HG03520 (cell line): ENCODE results near the gene MBTPS1.

Source experiments
- ATAC-seq: cut with Tn5 transposase; IDR thresholded peaks from one replicate; pipeline ENCODE4 v1.9.1; 2021; ENCODE audit warnings: mild to moderate bottlenecking, moderate library complexity; ENCODE audit not compliant: unreplicated experiment

MBTPS1 gene

DNA sequence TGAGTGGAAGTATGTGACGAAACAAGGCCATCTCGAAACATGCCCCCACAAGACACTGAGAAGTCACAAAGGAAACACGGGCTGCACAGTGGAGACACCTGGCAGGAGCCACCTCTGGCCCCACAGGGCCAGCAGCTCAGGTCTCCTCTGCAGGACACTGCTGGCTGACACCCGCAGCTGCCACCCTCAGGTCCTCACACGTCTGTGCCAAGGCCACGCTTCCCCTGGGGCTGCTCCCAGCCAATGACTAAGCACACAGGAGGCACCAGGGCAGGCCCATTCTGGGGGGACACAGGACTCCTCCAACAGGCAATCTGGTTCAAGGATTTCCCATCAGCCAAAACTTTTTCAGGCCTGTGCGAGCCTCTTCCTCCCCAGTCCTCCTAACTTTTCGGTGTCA lies 36.4 kb downstream of the MBTPS1 start:
- ATAC-seq = no peak

DNA sequence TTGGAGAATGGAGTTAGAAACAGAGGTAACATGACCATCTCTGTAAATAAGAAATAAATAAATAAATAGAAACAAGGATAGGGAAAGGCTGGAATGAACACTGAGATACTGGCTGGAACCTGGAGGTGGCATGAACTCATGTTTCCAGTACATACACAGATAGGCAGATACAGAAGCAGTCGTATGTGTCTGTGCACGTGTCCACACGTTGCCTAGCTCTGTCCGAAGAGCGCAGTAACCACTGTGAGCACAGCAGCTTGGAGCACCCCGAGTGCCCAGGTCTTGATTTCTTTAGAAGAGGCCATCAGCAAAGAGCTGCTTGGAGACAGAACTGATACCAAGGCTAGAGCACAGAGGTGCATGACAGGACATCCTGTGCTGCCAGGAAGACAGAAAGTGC lies 37.1 kb downstream of the MBTPS1 start:
- no peak for ATAC-seq

DNA sequence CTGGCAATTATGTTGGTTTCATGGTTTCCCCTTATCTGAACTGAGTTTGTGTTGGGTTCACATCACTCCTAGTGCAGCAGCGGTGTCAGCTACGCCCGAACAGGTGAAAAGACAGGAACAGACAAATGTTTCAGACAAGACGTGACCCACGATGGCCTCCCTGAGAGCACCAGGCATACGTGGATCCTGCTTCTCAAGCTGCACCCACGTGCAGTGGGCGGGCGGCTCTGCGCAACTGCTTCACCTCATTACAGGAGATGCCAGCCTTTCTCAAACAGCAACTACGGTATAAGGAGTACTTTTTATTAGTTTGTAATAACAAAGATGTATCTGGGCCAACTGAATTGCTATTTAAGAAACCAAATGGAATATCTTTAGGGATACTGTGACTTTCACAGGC lies 41.4 kb downstream of the MBTPS1 start:
- no peak for ATAC-seq

DNA sequence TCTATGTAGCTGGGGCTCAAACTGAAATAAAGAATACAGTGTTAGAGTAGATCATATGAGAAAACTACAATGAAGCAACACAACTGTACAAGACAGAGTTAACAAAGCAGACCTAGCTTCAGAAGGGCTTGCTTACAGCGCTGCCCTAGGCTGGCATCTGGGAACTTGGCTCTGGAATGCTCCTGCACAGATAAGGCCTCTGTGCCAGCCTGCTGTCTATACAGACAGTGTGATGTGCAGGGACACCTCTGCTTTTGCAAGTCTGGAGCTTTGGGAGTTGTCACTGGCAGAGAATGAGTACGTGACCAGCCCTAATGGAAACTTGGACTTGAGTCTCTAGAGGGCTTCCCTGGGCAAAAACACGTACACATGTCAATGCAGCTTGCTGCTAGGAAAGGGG lies 42.0 kb downstream of the MBTPS1 start:
- no peak for ATAC-seq

DNA sequence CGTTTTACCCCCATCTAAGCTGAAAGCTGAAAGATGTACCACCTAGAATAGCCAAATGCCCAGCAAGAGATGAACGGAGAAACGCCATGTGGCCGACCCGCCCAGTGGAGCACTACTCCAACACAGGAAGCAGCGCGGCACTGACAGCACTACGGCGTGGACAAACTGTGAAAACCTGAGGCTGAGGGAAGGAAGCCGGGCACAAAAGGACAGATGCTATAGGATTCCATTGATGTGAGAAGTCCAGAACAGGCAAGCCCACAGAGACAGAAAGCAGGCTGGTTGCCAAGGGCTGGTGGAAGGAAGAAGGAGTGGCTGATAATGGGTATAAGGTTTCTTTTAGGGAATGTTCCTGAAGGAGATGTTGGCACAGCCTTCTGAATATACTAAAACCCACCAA lies 44.7 kb downstream of the MBTPS1 start:
- no peak for ATAC-seq

DNA sequence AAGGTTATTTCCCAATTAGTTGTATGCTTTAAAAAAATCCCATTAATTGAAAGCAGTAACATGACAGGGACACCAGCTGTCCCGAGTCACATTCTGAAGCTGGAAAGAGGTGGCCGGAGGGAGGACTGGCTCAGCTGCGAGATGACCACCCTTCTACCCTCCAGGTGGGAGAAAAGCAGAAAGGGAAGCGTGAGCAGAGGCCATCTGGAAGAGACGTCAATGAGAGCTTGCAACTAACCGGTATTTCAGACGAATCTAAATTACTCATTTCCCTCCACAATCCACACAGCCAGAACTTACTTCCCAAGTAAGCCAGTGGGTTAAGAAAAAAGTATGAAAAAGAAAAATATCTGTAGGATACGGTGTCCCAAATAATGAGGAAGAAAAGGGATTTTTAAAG lies 45.6 kb downstream of the MBTPS1 start:
- no peak for ATAC-seq

DNA sequence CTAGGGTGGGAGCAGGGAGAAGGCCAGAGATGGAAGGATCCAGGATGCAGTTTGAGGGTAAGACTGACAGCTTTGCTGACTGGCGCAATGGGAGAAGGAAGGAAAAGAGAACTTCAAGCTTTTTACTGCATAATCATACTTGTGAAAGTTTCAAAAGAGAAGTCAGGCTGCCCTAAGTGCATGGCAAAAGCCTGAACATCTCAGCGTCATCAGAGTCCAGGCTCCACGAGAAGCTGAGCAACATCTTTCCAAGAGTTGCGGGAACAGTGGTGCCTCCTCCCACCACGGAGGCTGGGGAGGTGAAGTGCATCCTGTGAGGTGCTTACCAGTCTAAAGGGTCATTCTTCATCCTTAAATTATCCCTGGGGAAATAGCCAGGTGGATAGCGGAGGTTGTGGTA lies 47.2 kb downstream of the MBTPS1 start:
- no peak for ATAC-seq

DNA sequence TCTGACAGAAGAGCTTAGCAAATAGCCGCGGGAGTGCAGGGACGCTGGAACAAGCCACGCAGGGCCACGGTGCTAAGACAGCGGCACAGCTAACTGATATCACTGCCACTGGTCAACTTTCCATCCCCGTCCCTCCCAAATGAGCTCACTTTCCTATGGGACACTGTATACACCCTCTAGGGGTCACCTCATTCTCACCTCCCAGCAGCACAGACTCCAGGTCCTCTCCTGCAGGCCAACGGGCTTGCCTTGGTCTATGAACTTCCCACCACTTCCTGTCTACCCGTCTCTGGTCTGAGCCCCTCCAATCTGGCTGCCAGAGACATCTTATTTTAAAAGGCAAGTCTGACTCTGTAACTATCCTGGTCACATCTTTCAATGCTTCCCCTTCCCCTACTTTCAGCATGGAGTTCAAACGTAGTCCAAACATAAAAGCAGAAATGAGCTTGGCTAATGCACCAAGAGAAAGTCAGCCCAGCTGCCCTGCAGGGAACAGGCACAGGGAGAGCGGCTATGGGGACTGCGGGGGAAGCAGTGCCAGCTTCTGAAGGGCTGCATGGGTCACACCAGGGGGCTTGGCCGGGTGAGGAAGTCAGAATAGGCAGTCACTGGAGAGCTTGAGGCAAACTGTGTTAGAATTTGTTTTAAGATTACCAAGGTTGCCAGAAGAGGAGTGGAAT lies 47.8 kb downstream of the MBTPS1 start:
- ATAC-seq = no peak

DNA sequence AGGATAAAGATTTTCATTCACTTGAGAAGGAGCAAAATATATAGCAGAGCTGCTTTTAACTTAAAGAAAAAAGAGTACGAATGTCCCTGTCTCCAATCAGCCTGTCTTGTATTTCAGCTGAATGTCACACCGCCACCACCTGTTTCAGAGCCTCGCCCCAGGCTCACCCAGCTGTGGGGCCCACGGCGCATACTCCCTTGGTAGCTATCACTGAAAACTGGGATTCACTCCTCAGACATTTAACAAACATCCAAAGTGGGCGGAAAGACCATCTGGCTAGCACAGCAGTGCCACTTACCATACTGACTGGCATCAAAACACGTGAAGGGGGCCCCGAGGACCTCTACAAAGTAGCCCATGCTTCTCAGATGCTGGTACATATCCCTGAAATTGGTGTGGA lies 48.7 kb downstream of the MBTPS1 start:
- ATAC-seq = no peak

DNA sequence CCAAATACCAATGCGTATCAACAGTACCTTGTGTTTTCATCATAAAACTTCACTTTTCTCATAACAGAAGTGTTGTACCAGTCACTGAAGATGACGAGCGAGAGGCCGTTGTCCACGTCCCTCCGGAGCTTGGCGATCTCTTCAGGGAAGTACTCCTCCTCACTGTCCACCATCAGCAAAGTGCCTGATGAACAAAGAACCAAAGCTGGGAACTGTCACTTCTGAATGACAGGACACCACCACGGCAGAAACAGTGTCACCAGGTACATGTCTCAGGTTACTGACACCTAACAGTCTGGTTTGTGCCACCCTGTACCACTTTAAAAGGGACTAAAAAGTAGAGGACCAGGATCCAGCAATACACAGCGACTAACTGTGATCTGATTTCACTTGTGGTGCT lies 49.1 kb downstream of the MBTPS1 start:
- no peak for ATAC-seq

DNA sequence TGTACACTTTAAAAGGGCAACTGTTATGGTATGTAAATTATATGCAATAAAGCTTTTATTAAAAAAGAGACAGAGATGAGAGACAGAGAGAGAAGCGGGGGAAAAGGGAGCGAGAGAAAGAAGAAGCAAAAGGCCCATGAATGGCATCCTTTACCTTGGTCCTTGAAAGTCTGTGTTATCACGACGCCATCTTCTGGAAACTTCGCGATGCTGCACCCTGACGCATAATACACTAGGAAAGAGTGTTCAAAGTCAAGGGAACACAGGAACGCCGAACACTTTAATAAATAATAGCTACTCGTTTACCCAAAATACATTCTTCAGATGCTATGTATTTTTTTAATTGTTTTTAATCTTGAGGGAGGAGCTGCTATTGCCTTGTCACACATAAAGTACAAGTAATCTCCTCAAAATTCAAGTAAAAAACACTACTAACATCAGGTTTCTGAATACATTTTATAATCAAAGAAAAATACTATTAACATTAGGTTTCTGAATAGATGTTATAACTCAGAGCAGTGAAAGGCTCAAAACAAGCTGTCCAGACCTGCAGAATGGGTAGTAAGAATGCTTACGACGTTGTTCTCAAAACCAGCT lies 51.1 kb downstream of the MBTPS1 start:
- ATAC-seq = no peak

DNA sequence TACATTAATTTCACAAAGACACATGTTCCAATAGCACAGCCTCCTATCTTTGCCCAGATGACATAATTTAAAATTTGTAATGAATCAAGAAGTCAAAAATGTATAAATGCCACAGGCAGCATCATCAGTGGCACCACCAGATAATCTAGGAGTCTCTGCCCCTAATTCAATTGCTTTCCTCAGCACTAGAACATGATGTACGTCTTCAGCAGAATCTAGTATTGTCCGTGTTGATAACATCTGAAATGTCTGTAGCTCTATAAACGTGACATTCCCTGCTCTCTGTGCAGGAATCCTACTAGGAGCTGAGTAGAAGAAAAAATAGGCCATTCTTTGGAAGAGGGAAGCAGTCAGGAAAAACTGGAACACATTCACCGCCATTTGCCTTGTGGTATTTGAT lies 52.8 kb downstream of the MBTPS1 start:
- no peak for ATAC-seq

DNA sequence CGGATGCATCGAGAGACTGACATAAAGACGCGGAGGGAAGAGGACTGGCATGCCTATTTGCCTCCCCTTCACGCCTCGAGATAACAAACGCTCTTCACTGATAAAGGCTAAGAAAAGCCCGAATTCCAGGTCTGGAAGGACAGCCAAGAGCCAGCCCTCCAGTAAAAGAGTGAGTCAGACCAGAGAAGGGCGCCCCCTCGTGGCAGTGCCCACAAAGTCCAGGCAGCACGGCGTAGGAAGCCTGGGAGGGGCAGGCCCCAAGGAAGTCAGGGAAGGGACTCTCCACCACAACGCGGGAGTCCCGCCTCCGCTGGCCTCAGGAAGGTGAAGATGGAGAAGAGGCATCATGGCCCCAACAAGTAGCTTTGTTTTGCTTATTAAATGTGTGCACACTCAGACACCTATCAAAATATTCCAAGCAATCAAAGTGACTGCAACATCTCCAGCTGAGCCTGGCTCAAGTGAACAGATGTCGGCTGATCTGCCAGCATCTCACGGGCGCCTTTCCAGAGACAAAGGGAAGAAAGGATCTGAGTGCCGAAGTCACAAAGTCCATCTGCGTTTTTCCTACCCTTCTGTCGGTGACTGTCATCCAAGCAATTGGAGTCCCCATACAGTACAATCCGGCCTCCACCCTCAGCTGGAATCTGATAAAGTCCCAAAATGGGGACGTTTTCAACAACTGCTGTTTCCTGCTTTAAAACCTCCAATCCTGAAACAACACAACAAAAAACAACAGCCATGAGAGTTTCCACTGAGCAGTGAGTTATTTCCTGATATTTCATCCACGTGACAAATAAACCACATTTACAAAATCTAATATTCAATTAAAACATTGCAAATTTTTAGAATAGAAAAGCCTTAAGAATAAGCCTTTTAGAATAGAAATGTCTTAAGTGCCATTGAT lies 53.8 kb downstream of the MBTPS1 start:
- no peak for ATAC-seq

DNA sequence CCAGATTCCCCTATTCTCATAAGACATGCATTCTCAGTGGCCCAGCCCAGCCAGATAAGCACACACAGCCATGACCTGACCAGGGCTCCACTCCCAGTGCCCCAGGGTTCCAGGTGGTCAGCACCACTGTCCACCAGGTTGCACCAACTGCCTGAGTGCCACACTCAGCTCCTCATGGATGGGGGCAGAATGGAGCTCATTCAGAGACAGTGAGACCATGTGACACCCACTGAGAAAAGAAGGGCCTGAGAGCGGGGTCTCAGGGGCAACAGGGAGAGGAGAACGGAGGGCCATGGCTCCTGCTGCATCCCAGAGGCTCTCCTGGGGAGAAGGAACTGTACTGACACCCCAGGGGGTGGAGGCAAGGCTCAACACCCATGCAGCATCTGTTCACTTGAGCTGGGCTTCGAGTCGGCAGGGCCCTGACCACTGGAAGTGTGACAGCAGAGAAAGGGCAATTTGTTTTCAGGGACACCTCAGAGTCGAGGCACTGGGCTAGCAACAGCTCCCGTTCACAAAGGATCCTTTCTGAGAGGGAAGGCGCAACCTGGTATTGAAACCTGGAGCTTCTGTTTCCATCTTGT lies 55.4 kb downstream of the MBTPS1 start:
- ATAC-seq = no peak

DNA sequence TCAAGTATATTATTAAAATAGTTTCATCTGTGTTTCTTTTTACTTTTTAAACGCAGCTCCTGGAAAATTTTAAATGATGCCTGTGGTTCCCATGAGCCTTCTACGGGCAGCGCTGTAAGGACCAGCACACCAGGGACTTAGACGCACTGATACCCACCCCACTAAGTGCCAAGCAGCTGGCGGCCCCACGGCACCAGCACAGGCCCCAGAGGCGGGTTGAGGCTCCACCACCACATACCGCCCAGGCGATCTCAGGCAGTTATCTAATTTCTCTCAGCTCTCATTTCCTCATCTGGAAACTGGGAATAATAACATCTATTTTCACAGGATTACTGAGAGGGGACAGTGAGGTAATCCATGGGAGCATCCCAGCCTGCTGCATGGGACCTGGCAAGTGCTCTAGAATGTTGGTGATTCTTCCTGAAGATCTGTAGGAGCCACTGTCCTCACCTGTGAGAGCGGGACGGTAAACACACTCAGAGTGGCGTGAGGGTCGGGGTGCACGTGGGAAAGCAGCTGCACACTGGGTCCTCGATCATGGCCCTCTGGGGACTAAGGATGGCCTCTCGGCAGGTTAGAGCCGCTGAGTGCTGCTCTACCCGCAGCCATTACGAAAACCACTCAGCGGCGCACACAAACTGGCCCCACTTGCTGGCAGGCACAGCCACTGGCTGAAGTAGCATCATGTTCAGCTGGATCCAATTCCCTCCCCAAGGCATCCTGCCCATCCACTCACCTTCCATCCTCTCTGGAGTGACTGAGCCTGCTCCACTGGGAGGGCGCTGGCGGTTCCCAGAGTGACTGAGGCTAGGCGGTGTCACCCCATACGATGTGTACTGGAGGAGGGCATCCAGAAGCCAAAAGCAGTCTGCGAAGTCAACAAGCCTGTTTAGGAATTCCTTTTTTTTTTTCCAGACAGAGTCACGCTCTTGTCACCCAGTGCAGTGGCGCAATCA lies 56.5 kb downstream of the MBTPS1 start:
- ATAC-seq = no peak

DNA sequence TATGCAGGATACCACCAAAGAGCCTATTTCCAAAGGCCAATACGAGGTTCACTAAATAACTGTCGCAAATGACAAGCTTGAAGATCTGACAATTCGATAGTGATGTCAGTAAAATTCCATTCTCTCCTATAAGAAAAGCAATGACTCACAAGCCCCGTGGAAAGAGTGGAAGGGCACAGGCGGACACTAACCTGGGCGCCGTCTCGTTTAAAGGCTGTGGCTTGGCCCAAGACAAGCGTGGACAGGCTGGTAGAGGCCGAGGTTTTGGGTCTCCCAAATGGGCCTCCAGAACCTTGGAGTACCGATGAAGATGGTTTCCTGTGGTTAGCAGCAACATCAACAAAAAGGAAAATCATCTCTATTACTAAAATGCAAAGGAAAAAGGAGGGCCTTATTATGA lies 57.6 kb downstream of the MBTPS1 start:
- no peak for ATAC-seq

DNA sequence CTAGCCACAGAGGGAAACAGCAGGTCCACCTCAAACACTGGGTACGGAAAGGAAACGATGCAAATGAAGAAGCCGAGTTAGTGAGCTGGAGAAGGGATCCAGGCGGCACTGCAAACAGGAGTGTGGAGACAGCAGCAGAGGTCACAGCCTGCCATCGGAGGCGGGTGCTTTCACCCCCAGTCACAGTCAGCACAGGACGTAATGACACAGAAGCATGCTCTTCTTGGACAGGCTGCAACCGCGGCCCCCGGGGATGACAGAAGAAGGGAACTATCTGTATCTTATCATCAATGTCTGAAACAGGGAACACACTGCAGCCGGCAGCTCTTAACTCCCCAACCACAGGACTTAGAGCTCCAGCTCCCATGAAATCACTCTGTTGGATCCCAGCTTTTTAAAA lies 58.1 kb downstream of the MBTPS1 start:
- ATAC-seq = no peak

DNA sequence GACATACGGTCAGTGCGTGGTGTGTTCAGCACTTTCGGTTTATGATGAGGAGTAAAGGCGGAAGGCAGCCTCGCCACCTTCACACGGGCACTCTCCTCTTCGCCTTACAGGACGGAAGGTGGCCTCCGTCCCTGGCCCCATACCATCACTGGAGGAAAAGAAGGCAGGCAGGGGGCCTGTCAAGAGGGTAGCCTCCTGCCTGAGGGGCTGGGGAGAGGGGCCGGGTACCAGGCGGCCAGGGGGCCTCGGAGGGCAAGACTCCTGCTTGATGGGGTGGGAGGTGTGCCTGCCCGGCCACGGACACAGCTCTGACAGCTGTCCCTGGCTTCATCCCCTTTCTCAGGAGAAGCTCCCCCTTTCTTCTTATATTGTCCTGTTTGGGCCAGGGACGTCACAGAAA lies 58.5 kb downstream of the MBTPS1 start:
- ATAC-seq = no peak

DNA sequence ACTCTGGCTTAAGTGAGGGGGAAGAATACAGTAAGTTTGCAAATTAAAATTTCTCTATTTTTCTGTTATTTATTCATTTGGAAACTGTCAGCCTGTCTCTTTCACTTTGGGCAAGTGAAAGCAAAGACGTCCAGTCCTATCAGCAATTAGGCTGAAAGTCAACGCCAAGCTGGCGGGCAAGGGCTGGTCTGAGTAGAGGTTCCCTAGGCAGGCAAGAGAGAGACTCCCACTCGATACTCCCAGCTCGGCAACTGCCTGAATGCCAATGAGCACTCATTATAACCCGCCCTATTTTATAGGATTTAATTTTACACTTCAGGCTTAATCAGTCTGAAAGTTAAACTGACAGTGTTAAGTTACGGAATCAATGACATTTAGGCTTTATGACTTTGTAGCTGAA lies 59.8 kb downstream of the MBTPS1 start:
- ATAC-seq = no peak

DNA sequence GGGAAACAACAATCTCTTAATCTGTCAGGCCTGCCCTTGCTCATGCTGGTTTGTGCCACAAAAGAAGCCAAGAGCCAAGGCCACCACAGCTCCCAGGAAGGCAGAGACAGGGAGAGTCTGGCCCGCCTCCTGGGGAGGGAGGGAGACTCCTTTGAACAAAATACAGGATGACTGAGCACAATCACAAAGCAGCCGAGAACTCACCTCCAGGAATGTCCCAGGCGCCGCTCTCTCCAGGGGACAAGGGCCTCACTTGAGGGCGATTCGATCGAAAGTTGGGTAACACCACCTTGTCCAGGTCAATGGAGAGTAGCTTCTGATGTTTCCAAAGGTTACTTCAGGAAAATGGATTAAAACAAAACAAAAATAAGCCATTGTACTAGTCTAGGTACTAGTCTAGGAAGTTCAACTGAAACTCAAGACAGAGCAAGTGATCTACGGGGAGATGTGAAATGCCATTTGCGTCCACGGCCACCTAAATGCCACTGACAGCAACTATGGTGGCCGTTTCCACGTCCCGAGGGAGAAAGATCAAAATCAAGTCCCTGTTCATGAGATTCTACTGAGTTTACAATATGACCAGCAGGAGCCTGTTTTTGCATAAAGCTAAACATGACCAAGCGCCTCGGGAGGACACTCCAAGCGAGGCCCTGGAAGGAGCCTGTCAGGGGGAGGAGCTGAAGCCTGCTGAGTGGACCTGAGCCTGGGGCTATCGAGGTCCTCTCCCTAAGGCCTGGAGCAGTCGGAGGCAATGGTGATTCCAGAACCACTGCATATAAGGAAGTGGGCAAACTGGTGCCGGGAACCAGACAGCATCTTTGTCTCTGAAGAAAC lies 60.7 kb downstream of the MBTPS1 start:
- no peak for ATAC-seq
